ENCODE results near the gene SURF1.
A peak's percentile ranks its signal among the peaks of the same experiment; 100 is the strongest.

The SURF1 gene

GRCh38 chr9:133356391-133357091 is at the start of gene SURF1, which contains the start of gene SURF2:
SURF1 (minus strand) TSS chr9:133356487; CDS start chr9:133356453, 34 bp downstream.
SURF2 (plus strand) TSS chr9:133356550; CDS start chr9:133356593, 43 bp downstream.
- Mint-ChIP-seq H3K4me3 (peak within 1 kb of the TSS; percentile 83), H3K27me3 (no peaks in the 10 kb centered on the region), H3K27ac (ENCODE audit: low read depth) (peak within 1 kb of the TSS; percentile 79), H3K4me1 (peaks cover 40% of the 10 kb centered on the region), H3K9me3 (no peaks in the 10 kb centered on the region), H3K36me3 (ENCODE audit: insufficient read depth) (peaks cover 37% of the 10 kb centered on the region)
- DNase-seq (ENCODE audit: low spot score in 2 of 2), result peak; percentile 72 to 78
- peak; percentile 96 for ATAC-seq (replicated peaks; ENCODE audit: extremely low read depth, poor library complexity, severe bottlenecking)

- Mint-ChIP-seq H3K4me3 (no peak overlapping the region), H3K4me1 (peaks cover 20% of the 10 kb centered on the region), H3K9me3 (no peaks in the 10 kb centered on the region), H3K27ac (ENCODE audit: low read depth) (no peak overlapping the region), H3K27me3 (no peaks in the 10 kb centered on the region), H3K36me3 (ENCODE audit: insufficient read depth) (peaks cover 39% of the 10 kb centered on the region)
- DNase-seq (ENCODE audit: low spot score in 2 of 2), result no peak
- no peak for ATAC-seq (replicated peaks; ENCODE audit: extremely low read depth, poor library complexity, severe bottlenecking)
Observed at GRCh38 chr9:133405508-133406438, 49.5 kb upstream of the SURF1 start.

GRCh38 chr9:133404454-133405002 is 48.2 kb upstream of the SURF1 start:
- Mint-ChIP-seq H3K36me3 (ENCODE audit: insufficient read depth) (peaks cover 29% of the 10 kb centered on the region), H3K27me3 (no peaks in the 10 kb centered on the region), H3K4me1 (peaks cover 14% of the 10 kb centered on the region), H3K9me3 (no peaks in the 10 kb centered on the region), H3K4me3 (no peak overlapping the region), H3K27ac (ENCODE audit: low read depth) (peak overlapping the region; percentile 32)
- no peak for ATAC-seq (replicated peaks; ENCODE audit: extremely low read depth, poor library complexity, severe bottlenecking)
- DNase-seq (ENCODE audit: low spot score in 2 of 2), result no peak

- peaks cover 14% of the 10 kb centered on the region for H3K4me1 Mint-ChIP-seq
- DNase-seq (ENCODE audit: low spot score in 2 of 2) (peak; percentile 42 to 43), ATAC-seq (replicated peaks; ENCODE audit: extremely low read depth, poor library complexity, severe bottlenecking) (peak; percentile 42)
- H3K27me3 Mint-ChIP-seq, result no peaks in the 10 kb centered on the region
- peak overlapping the region; percentile 32 for H3K27ac Mint-ChIP-seq (ENCODE audit: low read depth)
- H3K9me3 Mint-ChIP-seq, result no peaks in the 10 kb centered on the region
- peaks cover 25% of the 10 kb centered on the region for H3K36me3 Mint-ChIP-seq (ENCODE audit: insufficient read depth)
- H3K4me3 Mint-ChIP-seq, result no peak overlapping the region
Observed at GRCh38 chr9:133403766-133404453, 47.6 kb upstream of the SURF1 start.

GRCh38 chr9:133402689-133403088 is 46.4 kb upstream of the SURF1 start:
- Mint-ChIP-seq H3K9me3 (no peaks in the 10 kb centered on the region), H3K27ac (ENCODE audit: low read depth) (no peak overlapping the region), H3K36me3 (ENCODE audit: insufficient read depth) (peaks cover 20% of the 10 kb centered on the region), H3K27me3 (no peaks in the 10 kb centered on the region), H3K4me3 (no peak overlapping the region), H3K4me1 (peaks cover 14% of the 10 kb centered on the region)
- DNase-seq (ENCODE audit: low spot score in 2 of 2), result no peak
- ATAC-seq (replicated peaks; ENCODE audit: extremely low read depth, poor library complexity, severe bottlenecking), result no peak

GRCh38 chr9:133401588-133401987 is 45.3 kb upstream of the SURF1 start:
- Mint-ChIP-seq H3K27me3 (no peaks in the 10 kb centered on the region), H3K4me1 (peaks cover 8% of the 10 kb centered on the region), H3K36me3 (ENCODE audit: insufficient read depth) (peaks cover 10% of the 10 kb centered on the region), H3K27ac (ENCODE audit: low read depth) (no peak overlapping the region), H3K9me3 (no peaks in the 10 kb centered on the region), H3K4me3 (no peak overlapping the region)
- DNase-seq (ENCODE audit: low spot score in 2 of 2) (no peak), ATAC-seq (replicated peaks; ENCODE audit: extremely low read depth, poor library complexity, severe bottlenecking) (no peak)

- H3K27ac Mint-ChIP-seq (ENCODE audit: low read depth), result no peak overlapping the region
- DNase-seq (ENCODE audit: low spot score in 2 of 2) (no peak), ATAC-seq (replicated peaks; ENCODE audit: extremely low read depth, poor library complexity, severe bottlenecking) (no peak)
- peaks cover 4% of the 10 kb centered on the region for H3K27me3 Mint-ChIP-seq
- H3K9me3 Mint-ChIP-seq, result no peaks in the 10 kb centered on the region
- H3K4me1 Mint-ChIP-seq, result peaks cover 6% of the 10 kb centered on the region
- peaks cover 8% of the 10 kb centered on the region for H3K36me3 Mint-ChIP-seq (ENCODE audit: insufficient read depth)
- no peak overlapping the region for H3K4me3 Mint-ChIP-seq
Observed at GRCh38 chr9:133400292-133400691, 44.0 kb upstream of the SURF1 start.

- H3K27ac Mint-ChIP-seq (ENCODE audit: low read depth), result no peak overlapping the region
- H3K9me3 Mint-ChIP-seq, result no peaks in the 10 kb centered on the region
- H3K4me1 Mint-ChIP-seq, result no peaks in the 10 kb centered on the region
- ATAC-seq (replicated peaks; ENCODE audit: extremely low read depth, poor library complexity, severe bottlenecking) (no peak), DNase-seq (ENCODE audit: low spot score in 2 of 2) (no peak)
- no peak overlapping the region for H3K4me3 Mint-ChIP-seq
- peaks cover 5% of the 10 kb centered on the region for H3K36me3 Mint-ChIP-seq (ENCODE audit: insufficient read depth)
- H3K27me3 Mint-ChIP-seq, result peaks cover 14% of the 10 kb centered on the region
Observed at GRCh38 chr9:133397895-133398294, 41.6 kb upstream of the SURF1 start.

- Mint-ChIP-seq H3K9me3 (no peaks in the 10 kb centered on the region), H3K27me3 (peaks cover 14% of the 10 kb centered on the region), H3K4me1 (no peaks in the 10 kb centered on the region), H3K36me3 (ENCODE audit: insufficient read depth) (peaks cover 5% of the 10 kb centered on the region), H3K4me3 (no peak overlapping the region), H3K27ac (ENCODE audit: low read depth) (no peak overlapping the region)
- DNase-seq (ENCODE audit: low spot score in 2 of 2) (no peak), ATAC-seq (replicated peaks; ENCODE audit: extremely low read depth, poor library complexity, severe bottlenecking) (no peak)
Observed at GRCh38 chr9:133397370-133397769, 41.1 kb upstream of the SURF1 start.

GRCh38 chr9:133396952-133397351 is 40.7 kb upstream of the SURF1 start:
- DNase-seq (ENCODE audit: low spot score in 2 of 2) (no peak), ATAC-seq (replicated peaks; ENCODE audit: extremely low read depth, poor library complexity, severe bottlenecking) (no peak)
- H3K4me1 Mint-ChIP-seq, result no peaks in the 10 kb centered on the region
- no peak overlapping the region for H3K4me3 Mint-ChIP-seq
- no peaks in the 10 kb centered on the region for H3K9me3 Mint-ChIP-seq
- peaks cover 5% of the 10 kb centered on the region for H3K36me3 Mint-ChIP-seq (ENCODE audit: insufficient read depth)
- peaks cover 14% of the 10 kb centered on the region for H3K27me3 Mint-ChIP-seq
- no peak overlapping the region for H3K27ac Mint-ChIP-seq (ENCODE audit: low read depth)

- H3K27ac Mint-ChIP-seq (ENCODE audit: low read depth), result no peak overlapping the region
- DNase-seq (ENCODE audit: low spot score in 2 of 2) (no peak), ATAC-seq (replicated peaks; ENCODE audit: extremely low read depth, poor library complexity, severe bottlenecking) (no peak)
- peaks cover 25% of the 10 kb centered on the region for H3K27me3 Mint-ChIP-seq
- no peak overlapping the region for H3K4me3 Mint-ChIP-seq
- no peaks in the 10 kb centered on the region for H3K4me1 Mint-ChIP-seq
- peaks cover 1% of the 10 kb centered on the region for H3K36me3 Mint-ChIP-seq (ENCODE audit: insufficient read depth)
- no peaks in the 10 kb centered on the region for H3K9me3 Mint-ChIP-seq
Observed at GRCh38 chr9:133394687-133395271, 38.5 kb upstream of the SURF1 start.

- Mint-ChIP-seq H3K4me1 (no peaks in the 10 kb centered on the region), H3K9me3 (no peaks in the 10 kb centered on the region), H3K27ac (ENCODE audit: low read depth) (no peak overlapping the region), H3K4me3 (no peak overlapping the region), H3K27me3 (peaks cover 30% of the 10 kb centered on the region), H3K36me3 (ENCODE audit: insufficient read depth) (peaks cover 1% of the 10 kb centered on the region)
- DNase-seq (ENCODE audit: low spot score in 2 of 2) (no peak), ATAC-seq (replicated peaks; ENCODE audit: extremely low read depth, poor library complexity, severe bottlenecking) (no peak)
Observed at GRCh38 chr9:133393399-133393798, 37.1 kb upstream of the SURF1 start.
